Mesodermal cell (in vitro differentiated cells): ENCODE data around the gene IBTK.
"Not testable (repeated sequence)": the region's sequence is repeated elsewhere in the genome, so short reads cannot be mapped to it uniquely, and the experiment has no call there.

ENCODE experiments used
- H3K27ac ChIP-seq: 2 replicates; pipeline ENCODE4 v1.7.0; 2013; ENCODE audit warnings: mild to moderate bottlenecking, low read depth, low read length, moderate library complexity; ENCODE audit not compliant: severe bottlenecking
- H3K36me3 ChIP-seq: 2 replicates; pipeline ENCODE4 v1.7.1; 2013; ENCODE audit warnings: mild to moderate bottlenecking, low read length, moderate library complexity; ENCODE audit not compliant: control insufficient read depth, insufficient read depth
- H3K4me1 ChIP-seq: one replicate; pipeline ENCODE4 v1.7.1; 2013; ENCODE audit warnings: mild to moderate bottlenecking, low read length; ENCODE audit not compliant: insufficient read depth, control insufficient read depth, poor library complexity, severe bottlenecking
- H3K4me3 ChIP-seq: 2 replicates; pipeline ENCODE4 v1.7.0; 2013; ENCODE audit warnings: low read length, control low read depth, mild to moderate bottlenecking; ENCODE audit not compliant: insufficient read depth, poor library complexity, severe bottlenecking; ENCODE audit errors: extremely low read depth
- H3K9me3 ChIP-seq: 2 replicates; pipeline ENCODE4 v1.7.1; 2013; ENCODE audit warnings: mild to moderate bottlenecking, low read length, moderate library complexity; ENCODE audit not compliant: control insufficient read depth
- WGBS, 2 experiments: methylation state at CpG; one replicate each; pipeline ENCODE4 v1.1.5; 2013; ENCODE audit warnings: missing lambda C conversion rate in 2 of 2; ENCODE audit not compliant: insufficient coverage in 2 of 2; 5-methylcytosine and 5-hydroxymethylcytosine counted together

IBTK gene

DNA sequence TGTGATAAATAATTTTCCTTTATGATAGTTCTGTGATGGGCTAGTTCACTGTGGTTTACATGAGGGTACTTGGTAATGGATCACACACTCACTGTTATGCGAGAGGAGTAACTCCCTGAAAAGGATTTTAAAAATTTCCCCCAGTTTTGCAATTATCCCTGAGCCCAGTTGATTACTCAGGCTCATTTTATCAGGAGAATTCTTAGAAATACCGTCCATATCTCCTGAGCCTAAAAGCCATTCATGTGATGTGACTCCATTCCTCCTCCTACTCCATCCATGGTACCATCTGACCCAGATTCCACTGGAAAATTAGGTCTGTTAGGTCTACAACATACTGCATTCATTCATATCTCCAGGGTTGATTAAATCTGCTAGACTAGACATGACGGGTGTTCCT is 16.4 kb upstream of the IBTK start:
- H3K4me1 ChIP-seq: peaks cover 19% of the 10 kb centered on the region
- WGBS, 2 experiments: 84 to 93% methylated on average over 1 to 2 of the region's 3 CpGs
- no peak overlapping the region for H3K27ac ChIP-seq
- no peaks in the 10 kb centered on the region for H3K36me3 ChIP-seq
- H3K4me3 ChIP-seq: no peak overlapping the region
- H3K9me3 ChIP-seq: no peaks in the 10 kb centered on the region

- Histone ChIP-seq H3K9me3 (no peaks in the 10 kb centered on the region), H3K27ac (peak overlapping the region; percentile 55), H3K36me3 (no peaks in the 10 kb centered on the region), H3K4me3 (no peak overlapping the region), H3K4me1 (peaks cover 19% of the 10 kb centered on the region)
- 82% methylated on average over 1 of the region's 2 CpGs; no CpG with 5 or more reads in 1 of the 2 experiments for WGBS, 2 experiments
Measured at GRCh38 chr6:82260997-82261732, 13.6 kb upstream of the IBTK start.

DNA sequence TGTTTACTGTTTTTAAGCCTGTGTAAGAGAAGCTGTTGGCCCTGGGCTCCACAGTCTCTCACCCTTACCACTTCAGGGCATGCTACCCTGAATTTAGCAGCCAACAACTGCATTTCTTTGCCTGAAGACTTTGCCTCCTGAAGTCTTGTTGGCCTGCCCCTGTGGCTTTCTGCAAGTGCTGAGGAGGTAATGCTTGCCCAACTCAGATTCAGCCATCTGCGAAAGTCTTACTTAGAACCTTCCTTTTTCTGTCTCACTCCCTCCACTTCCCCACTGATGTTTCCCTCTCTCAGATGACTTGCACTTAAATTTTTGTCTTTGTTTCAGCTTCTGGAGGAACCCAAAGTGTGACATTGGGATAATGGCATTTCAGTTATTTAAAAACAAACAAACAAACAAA is 11.8 kb upstream of the IBTK start:
- H3K27ac ChIP-seq: no peak overlapping the region
- H3K4me1 ChIP-seq: peaks cover 19% of the 10 kb centered on the region
- 100% methylated on average over 1 of the region's 1 CpG for WGBS, 2 experiments
- H3K9me3 ChIP-seq: no peaks in the 10 kb centered on the region
- H3K4me3 ChIP-seq: no peak overlapping the region
- no peaks in the 10 kb centered on the region for H3K36me3 ChIP-seq

GRCh38 chr6:82257088-82257774 is 9.7 kb upstream of the IBTK start:
- Histone ChIP-seq H3K36me3 (no peaks in the 10 kb centered on the region), H3K4me3 (no peak overlapping the region), H3K9me3 (no peaks in the 10 kb centered on the region), H3K27ac (no peak overlapping the region), H3K4me1 (peaks cover 19% of the 10 kb centered on the region)
- 30% methylated on average over 1 of the region's 1 CpG; no CpG with 5 or more reads in 1 of the 2 experiments for WGBS, 2 experiments

GRCh38 chr6:82254722-82255121 is 7.2 kb upstream of the IBTK start:
- not testable (repeated sequence) for H3K36me3 ChIP-seq, H3K4me3 ChIP-seq, H3K9me3 ChIP-seq, H3K4me1 ChIP-seq, H3K27ac ChIP-seq
- no CpG with 5 or more reads among the region's 5 CpGs for WGBS, 2 experiments

- Histone ChIP-seq H3K4me3 (no peak overlapping the region), H3K27ac (no peak overlapping the region), H3K36me3 (no peaks in the 10 kb centered on the region), H3K9me3 (peaks cover 6% of the 10 kb centered on the region), H3K4me1 (no peaks in the 10 kb centered on the region)
Measured at GRCh38 chr6:82251942-82252341, 4.4 kb upstream of the IBTK start.

- peaks cover 13% of the 10 kb centered on the region for H3K4me1 ChIP-seq
- H3K36me3 ChIP-seq: peaks cover 6% of the 10 kb centered on the region
- 94% methylated on average over 6 of the region's 12 CpGs for WGBS, 2 experiments
- no peak overlapping the region for H3K4me3 ChIP-seq
- H3K9me3 ChIP-seq: peaks cover 6% of the 10 kb centered on the region
- H3K27ac ChIP-seq: no peak overlapping the region
Measured at GRCh38 chr6:82249381-82250253, 2.1 kb upstream of the IBTK start.

- H3K36me3 ChIP-seq: peaks cover 11% of the 10 kb centered on the region
- peak overlapping the region; percentile 99 for H3K27ac ChIP-seq
Measured at GRCh38 chr6:82248273-82248735, 760 bp upstream of the IBTK start.

DNA sequence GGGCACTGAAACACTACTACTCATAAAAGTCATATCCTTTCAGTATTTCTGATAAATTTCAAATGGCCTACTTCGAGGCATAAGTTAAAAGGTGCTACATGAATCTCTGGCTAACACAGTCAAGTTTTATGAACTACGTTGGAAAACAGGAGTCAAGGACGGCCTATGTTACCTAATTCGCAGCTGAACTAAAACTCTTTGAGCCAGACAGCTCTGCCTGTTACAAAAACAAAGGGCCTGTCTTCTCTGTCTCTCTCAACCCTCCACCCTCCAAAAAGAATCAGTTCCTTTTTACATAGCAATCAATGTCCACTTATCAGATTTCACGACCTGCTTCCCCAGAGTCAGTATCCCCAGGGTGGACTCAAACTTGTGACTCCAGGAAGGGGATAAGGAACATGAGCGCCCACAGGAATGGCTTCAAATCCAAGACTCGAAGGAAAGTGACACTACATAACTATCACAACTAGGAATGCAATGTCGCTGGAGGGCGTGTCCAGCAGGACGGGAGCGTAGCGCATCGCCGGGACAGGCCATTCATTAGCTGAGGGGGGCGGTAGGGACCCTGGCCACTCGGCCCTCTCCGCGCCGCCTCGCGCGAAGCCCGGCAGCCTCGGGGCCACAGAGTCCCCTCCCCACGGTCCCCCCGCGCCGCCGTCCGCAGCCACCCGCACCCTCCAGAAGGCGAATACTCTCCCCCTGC is 591 bp downstream of the IBTK start:
- Histone ChIP-seq H3K36me3 (peaks cover 23% of the 10 kb centered on the region), H3K27ac (peak overlapping the region; percentile 99), H3K9me3 (peaks cover 11% of the 10 kb centered on the region), H3K4me1 (peaks cover 13% of the 10 kb centered on the region), H3K4me3 (peak overlapping the region; percentile 86)
- WGBS, 2 experiments: 5 to 7% methylated on average over 18 to 29 of the region's 32 CpGs

More at GRCh38 chr6:82248273-82248735, 760 bp upstream of the IBTK start:
- peaks cover 13% of the 10 kb centered on the region for H3K4me1 ChIP-seq
- peak overlapping the region; percentile 86 for H3K4me3 ChIP-seq
- H3K9me3 ChIP-seq: peaks cover 9% of the 10 kb centered on the region
- 41 to 45% methylated on average over 3 to 6 of the region's 10 CpGs for WGBS, 2 experiments

DNA sequence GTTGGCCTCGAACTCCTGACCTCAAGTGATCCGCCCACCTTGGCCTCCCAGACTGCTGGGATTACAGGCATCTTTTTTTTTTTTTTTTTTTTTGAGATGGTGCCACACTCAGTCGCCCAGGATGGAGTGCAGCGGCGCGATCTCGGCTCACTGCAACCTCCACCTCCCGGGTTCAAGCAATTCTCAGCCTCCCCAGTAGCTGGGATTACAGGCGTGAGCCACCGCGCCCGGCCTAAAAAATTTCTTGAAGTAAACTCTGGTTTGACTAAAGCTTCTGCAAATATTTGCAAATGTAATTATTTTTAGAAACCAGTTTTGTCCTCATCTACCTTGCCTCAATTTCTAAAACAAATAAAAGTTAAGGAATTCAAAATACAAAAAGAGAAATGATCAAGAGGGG is 1.2 kb downstream of the IBTK start:
- H3K36me3 ChIP-seq: peaks cover 24% of the 10 kb centered on the region
- H3K4me1 ChIP-seq: peaks cover 13% of the 10 kb centered on the region
- peaks cover 11% of the 10 kb centered on the region for H3K9me3 ChIP-seq
- peak overlapping the region; percentile 99 for H3K27ac ChIP-seq
- H3K4me3 ChIP-seq: peak overlapping the region; percentile 86
- 84 to 93% methylated on average over 5 to 6 of the region's 12 CpGs for WGBS, 2 experiments
